Measurements from ENCODE around the gene TPM4.
"Not testable (repeated sequence)": the region's sequence is repeated elsewhere in the genome, so short reads cannot be mapped to it uniquely, and the experiment has no call there.

The TPM4 gene

DNA sequence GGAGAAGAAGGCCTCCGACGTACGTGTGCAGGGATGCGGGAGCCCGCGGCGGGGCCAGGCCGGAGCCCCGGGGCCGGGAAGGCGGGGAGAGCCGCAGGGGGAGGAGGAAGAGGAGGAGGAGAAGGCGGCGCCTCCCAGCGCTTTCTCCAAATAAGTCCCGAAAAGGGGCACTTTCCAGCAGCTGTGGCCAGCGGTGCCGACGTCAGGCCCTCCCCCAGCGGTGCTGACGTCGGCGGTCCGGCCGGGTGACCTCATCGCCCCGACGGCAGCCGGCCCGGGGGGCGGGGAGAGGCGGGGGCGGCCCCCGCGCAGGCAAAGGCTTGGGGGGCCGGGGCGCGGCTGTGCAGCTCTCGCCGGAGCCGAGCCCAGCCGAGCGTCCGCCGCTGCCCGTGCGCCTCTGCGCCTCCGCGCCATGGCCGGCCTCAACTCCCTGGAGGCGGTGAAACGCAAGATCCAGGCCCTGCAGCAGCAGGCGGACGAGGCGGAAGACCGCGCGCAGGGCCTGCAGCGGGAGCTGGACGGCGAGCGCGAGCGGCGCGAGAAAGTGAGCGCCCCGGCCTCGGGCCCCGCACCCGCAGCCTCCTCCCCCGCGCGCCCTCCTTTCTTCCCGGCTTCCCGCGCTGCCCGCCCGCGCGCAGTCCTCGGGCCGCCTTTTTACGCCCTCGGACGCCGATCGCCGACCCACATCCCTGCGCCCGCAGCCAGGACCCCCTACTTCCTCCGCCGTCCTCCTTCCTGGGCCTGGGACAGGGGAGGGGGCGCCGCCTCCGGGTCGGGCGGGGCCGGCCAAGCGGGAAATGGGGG, at the start of gene TPM4:
Gene TPM4, plus strand, starts transcription at position 342 of the 804 bp plus-strand sequence. Its CDS starts 71 bp downstream, at position 413.
- DNase-seq: peak; percentile 15

DNA sequence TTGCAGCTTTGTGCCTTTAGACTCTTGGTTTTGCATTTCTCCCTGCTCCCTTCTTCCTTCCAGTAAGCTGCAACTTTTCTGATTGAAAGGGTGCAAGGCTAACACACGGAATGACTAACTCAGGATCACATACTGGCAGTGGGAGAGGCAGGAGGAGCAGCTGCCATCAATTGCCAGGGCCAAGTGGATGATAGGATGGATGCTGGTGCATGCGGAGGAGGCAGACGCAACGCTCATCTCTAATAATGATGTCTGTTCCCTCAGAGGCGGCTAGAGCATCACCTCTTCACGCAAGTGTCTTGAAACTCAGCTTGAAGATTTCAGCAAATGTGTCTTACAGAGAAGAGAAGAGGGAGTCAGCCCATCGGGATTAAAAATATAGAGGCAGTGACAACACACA, 49.5 kb upstream of the TPM4 start:
- no peak for DNase-seq

- DNase-seq: no peak
Measured at GRCh38 chr19:16027528-16027927, 48.8 kb upstream of the TPM4 start.

GRCh38 chr19:16030155-16030554, 46.1 kb upstream of the TPM4 start:
- not testable (repeated sequence) for DNase-seq

- no peak for DNase-seq
Measured at GRCh38 chr19:16030964-16031871, 45.1 kb upstream of the TPM4 start.

DNA sequence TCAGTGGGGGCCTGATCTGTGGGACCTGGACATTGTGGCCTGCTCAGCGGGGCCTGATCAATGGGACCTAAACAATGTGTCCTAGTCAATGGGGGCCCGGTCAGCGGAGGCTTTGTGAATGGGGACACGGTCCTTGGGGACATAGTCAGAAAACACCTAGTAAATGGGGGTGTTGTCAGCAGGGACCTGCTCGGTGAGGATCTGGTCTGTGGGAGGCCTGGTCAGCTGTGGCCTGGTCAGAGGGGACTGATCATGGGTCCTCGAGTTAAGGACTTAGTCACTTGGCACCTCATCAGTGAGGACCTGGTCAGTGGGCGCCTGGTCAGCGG, 44.5 kb upstream of the TPM4 start:
- no peak for DNase-seq

DNA sequence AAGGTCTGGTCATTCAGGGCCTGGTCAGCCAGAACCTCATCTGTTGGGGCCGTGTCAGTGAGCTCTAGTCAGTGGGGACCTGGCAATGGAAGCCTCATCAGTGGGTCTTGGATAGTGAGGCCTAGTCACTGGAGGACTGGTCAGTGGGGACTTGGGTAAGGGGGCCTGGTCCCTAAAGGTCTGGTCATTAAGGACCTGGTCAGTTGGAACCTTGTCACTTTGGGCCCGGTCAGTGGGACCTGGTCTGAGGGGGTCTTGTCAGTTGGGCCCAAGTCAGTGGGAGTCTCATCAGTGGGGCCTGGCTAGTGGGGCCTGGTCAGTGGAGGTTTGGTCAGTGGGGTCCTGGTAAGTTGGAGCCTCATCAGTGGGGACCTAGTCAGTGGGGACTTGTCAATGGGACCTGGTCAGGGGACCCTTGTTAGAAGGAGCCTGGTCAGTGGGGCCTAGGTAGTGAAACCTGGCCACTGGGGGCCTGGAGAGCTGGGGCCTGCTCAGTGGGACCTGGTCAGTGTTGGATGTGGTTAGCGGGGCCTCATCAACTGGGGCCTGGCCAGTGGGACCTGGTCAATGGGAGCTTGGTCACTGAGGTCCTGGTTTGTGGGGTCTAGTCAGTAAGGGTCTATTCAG, 43.7 kb upstream of the TPM4 start:
- DNase-seq: no peak

DNA sequence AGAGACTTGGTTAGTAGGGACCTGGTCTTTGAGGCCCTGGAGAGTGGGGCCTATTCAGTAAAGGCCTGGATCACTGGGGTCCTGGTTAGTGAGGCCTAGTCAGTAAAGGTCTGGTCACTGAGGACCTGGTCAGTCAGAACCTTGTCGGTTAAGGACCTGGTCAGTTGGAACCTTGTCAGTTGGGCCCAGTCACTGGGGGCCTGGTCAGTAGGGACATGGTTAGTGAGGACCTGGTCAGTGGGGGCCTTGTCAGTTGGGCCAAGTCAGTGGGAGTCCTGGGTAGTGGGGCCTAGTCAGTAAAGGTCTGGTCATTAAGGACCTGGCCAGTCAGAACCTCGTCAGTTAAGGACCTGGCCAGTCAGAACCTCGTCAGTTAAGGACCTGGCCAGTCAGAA, 43.2 kb upstream of the TPM4 start:
- no peak for DNase-seq

GRCh38 chr19:16033721-16034120, 42.6 kb upstream of the TPM4 start:
- DNase-seq: no peak

DNA sequence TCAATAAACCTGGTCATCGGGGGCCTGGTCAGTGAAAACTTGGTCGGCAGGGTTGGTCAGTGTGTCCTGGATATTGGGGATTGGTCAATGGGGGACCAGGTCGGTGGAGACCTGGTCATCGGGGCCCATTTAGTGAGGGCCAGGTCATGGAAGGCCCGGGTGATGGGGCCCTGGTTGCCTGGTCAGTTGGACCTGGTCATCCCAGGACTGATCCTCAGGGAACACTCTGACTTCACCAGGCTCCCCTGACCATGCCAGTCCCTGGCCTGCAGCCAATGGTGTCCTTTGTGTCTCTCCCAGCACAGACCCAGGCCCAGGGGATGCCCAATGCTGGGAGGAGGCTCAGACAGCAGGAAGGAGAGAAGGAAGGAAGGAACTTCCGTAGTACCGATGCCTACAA, 42.1 kb upstream of the TPM4 start:
- no peak for DNase-seq

DNA sequence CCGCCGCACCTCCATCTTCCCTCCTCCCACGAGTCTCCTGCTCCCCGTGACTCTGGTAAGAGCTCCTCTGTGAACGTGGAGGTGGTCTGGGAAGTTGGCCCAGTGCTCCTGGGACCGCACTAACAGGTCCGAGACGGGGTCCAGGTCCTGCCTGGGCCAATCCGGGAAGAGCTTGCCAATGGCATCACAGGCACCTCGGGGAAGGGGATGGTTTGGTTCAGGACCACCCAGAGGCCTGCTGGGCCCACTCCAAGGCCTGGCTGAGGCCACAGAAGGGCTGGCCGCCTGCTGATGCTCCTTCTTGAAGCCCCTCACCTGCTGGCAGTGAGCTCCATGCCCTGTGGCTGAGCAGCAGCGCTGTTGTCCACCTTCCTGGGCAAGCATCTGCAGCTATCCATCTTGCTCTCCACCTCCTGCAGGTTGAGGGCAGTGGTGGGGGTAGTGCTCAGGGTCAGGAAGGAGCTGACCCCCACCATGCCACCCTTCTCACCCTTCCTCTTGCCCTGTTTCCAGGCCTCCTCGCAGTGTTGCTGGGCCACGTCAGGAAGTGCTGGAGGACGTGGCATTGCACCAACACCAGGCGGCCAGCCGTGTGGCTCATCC, 41.2 kb upstream of the TPM4 start:
- no peak for DNase-seq

GRCh38 chr19:16035601-16036297, 40.5 kb upstream of the TPM4 start:
- DNase-seq: no peak

DNA sequence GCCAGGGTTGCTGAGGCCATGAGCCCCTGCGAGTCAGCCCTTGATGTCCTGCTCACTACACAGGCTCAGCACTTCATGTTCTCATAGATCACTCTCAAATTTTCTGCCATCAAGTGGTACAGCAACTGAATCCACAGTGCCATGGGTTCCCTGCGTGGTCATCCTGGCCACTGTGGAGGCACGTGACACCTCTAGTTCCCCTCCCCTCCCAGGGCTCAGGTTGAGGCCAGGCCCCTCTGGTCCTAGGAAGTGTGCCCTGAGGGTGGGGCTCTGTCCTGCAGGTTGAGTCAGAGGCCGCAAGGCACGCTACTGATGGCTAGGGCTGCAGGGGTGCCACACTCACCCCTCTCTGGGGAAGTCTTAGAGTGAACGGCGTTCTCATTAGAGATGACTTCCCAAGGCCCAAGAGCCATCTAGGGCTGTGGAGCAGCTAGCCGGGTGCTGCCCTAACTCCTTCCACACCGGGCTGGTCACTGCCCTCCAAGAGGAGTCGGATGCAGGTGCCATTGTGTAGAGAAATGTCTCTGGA, 39.8 kb upstream of the TPM4 start:
- no peak for DNase-seq

GRCh38 chr19:16036941-16037340, 39.4 kb upstream of the TPM4 start:
- no peak for DNase-seq

DNA sequence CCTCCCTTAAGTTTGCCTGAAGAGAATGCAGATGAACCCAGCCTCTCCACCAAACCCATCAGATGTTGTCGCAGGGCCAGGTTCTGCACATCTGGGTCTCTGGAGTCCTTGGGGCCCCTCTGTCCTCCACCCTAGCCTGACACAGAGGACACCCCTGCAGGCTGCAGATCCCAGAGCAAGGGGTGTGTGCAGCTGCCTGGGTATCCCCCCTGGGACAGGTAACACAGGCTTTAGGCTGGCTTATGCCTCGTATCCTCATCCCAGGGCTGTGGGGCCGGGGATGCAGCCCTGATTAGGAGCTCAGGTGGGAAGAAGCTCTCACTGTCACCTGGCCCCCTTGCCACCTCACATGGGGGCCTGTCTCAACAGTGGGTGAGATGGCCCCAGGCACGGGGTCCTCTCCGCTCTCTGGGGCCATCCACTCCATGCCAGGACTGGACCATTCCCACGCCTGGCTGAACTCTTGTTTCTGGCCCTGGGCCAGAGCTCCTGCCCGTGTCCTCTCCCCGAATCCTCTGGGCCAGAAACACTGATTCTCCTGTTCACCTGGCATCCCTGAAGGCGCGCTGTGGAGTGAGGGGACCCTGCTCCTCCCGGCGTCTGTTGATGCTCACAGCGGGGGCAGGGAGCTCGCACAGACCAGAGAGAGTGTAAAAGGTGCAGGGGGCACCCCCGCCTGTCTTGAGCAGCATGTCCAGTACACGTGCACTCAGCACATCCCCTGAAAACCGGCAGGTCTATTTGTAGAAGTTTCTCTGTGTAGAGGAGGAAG, 38.7 kb upstream of the TPM4 start:
- DNase-seq: no peak

- no peak for DNase-seq
Measured at GRCh38 chr19:16038196-16038695, 38.0 kb upstream of the TPM4 start.

DNA sequence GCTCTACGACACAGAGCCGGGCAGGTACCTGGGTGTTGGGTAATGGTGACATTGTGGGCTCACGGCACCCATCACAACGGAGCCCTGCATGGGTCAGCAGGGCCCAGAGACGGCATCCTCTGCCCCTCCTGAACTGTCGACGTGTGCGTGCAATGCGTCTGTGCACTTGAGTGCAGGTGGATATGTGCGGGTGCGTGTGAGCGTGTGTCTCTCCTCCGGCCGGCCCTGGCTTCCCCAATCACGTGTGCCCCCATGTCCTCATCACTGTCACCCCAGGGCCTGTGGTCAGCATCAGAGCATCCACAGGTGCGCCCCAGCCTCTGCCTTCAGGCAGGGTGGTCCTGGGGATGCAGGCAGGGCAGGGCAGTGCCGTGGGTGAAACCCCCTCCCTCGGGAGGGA, 37.2 kb upstream of the TPM4 start:
- no peak for DNase-seq

DNA sequence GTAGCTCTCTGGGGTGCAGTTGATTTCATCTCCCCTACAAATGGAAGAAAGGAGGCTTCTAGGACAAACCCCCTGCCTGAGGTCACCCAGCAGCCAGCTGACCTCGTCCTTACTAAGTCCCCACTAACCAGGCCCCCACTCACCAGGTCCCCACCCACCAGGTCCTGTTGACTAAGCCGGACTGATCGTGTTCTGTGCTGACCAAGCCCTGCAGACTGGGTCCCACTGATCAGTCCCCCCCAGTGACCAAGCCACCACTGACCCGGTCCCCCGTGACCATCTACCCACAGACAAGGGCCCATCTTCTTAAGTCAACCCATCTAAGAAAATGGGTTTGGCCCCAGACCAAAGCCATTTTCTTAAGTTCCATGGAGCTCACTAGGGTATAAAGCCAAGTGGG, 36.8 kb upstream of the TPM4 start:
- no peak for DNase-seq

GRCh38 chr19:16040642-16041041, 35.7 kb upstream of the TPM4 start:
- no peak for DNase-seq

DNA sequence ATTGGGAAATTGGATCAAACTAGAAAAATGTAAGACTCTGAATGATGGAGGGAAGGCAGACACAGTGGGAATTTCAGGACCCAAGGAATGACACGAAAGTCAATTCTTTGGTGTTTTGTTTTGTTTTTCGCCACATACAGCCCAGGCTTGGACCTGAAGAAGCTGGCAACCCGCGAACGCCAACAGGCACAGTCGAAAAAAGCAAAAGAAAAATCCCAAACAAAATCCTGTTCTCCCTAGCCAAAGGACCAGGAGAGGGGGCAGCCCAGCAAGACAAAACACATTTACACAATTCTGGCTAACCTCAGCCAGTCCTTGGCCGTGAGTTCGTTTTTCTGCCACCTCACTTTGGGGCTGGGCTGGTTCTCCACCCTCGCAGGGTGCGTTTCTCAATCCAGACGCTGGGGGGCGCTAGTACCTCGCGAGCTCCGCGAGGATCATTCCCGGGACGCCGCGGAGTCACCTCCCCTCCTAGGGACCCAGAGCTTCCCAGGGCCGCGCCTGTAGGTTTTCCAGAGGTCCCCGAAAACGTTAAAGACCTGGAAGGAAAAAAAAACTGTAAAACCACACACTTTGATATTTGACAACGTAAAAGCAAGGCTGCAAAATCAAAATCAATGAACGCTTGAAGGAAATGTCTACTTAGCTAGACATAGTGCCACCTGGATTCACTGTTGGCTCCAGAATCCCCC, 34.9 kb upstream of the TPM4 start:
- peak; percentile 41 for DNase-seq

GRCh38 chr19:16041991-16042386, 34.3 kb upstream of the TPM4 start:
- DNase-seq: no peak
